ENCODE data around the gene UPK1A.
"Not testable (repeated sequence)": the region's sequence is repeated elsewhere in the genome, so short reads cannot be mapped to it uniquely, and the experiment has no call there.

The UPK1A gene

DNA sequence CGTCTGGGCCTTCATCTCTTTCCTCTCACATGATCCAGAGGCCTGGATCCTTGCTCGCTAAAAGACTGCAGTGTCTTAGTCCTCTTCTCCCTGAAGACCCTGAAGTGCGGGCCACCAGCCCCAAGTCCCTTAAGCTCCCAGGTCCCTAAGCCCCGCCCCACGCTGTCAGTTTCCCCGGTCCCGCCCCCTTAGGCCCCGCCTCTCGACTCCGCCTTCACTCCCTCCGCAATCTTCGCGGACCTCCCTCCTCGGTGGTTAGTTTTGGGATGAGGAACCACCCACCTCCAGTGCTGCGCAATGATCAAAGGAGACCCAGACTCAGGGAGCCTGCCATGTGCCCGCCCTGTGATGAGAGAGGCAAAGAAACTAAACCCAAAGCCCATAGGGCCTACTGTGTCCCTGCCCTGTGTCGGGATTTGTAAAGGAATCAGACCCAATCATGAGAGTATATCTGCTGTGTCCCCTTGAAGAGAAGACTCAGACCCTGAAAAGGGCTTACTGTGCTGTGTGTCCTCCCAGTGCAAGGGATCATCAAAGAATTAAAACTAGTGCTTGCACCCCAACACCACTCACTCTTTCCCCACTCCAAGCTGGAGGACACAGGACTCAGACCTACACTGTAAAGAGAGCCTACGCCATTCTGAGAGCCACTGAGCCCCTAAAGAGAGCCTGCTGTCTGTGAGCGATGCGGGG is 21.2 kb upstream of the UPK1A start:
- DNase-seq: peak; percentile 78 to 79

GRCh38 chr19:35645680-35646511 is 20.4 kb upstream of the UPK1A start:
- DNase-seq: no peak

DNA sequence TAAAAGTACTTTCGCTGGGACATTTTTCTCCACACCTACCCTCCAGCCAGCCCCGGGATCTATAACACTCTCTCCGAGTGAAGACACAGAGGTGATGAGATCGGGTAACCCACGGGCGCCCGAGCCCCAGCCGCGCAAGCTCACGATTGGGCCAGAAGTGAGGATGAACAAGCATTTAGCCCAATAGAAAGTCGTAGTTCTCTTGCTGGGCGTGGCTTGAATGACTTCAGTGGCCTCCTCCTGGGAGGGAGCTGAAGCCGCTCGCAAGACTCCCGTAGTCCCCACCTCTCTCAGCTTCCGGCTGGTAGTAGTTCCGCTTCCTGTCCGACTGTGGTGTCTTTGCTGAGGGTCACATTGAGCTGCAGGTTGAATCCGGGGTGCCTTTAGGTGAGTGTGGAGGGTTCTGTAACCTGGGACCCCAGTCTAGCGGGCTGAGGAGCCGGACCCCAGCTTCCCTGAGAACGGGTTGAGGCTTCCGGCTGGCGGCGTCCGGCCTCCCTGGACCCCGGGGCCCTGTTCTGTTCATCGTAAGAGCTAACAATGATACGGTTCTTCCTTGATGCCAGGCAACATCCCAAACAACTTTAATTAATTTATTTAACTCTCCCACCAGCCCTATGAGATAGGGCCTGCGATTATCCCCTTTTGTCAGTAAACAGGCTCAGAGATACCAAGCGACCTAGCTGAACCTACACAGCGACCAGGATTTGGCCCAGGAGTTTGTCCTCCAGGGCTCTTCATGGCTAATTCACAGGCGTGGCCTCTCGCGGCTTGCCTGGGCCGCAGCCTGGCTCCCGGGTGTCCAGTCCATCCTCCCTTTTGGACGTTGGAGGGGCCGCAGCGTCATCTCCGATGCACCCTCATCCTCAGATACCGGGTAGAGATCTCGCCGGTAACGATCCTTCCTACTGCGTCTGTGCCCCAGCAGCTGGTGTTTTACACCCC is 18.0 kb upstream of the UPK1A start, which contains the start of gene COX6B1:
TSS of gene COX6B1 (plus strand) at position 307 of the 945 bp plus-strand sequence. CDS start 2,921 bp downstream, outside the sequence.
- peak; percentile 99 for DNase-seq

GRCh38 chr19:35650581-35650980 is 15.7 kb upstream of the UPK1A start:
- peak in 1 of 2 experiments; percentile 4 for DNase-seq

GRCh38 chr19:35654828-35655227 is 11.5 kb upstream of the UPK1A start:
- DNase-seq: not testable (repeated sequence)

GRCh38 chr19:35655600-35655999 is 10.7 kb upstream of the UPK1A start:
- no peak for DNase-seq

- no peak for DNase-seq
Observed at GRCh38 chr19:35656700-35657099, 9.6 kb upstream of the UPK1A start.

GRCh38 chr19:35657904-35658700 is 8.2 kb upstream of the UPK1A start:
- no peak for DNase-seq

- DNase-seq: no peak
Observed at GRCh38 chr19:35661995-35662340, 4.3 kb upstream of the UPK1A start.

DNA sequence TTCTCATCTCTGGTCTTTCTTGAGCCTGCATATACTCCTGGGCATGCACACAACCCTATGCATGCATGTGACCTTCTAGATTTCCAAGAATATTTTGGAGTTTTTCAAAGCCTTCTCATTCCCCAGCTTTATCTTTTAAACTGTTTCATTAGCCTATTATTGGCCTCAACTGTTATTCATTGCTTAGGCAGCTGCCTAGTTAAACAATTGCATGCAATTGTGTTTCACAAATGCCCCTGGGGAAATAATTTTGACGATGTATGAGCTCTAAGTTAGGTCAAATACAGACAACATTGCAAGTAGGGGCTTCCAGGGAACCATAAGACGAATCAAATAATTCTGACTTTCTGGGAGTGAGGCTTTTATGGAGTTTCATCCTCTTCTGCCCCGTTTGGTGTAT is 2.3 kb upstream of the UPK1A start:
- no peak for DNase-seq

- DNase-seq: no peak
Observed at GRCh38 chr19:35665157-35665556, 1.2 kb upstream of the UPK1A start.

DNA sequence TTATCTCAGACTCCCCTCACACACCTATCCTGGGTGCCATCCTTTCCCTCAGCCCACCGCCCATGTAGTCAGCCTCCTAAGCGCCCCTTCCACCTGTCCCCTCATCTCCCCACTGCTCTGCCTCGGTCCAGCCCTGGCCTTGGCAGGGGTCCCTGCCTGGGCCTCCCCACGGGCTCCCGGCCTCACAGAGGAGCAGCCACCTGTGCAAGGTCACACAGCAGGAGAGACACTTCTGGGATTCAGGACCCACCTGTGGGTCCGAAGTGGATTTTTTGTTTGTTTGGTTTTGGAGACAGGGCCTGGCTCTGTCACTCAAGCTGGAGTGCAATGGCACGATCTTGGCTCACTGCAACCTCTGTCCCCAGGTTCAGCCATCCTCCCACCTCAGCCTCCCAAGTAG is 713 bp upstream of the UPK1A start:
- DNase-seq: no peak

GRCh38 chr19:35669566-35669965 is 3.2 kb downstream of the UPK1A start:
- DNase-seq: no peak

GRCh38 chr19:35669974-35670373 is 3.7 kb downstream of the UPK1A start:
- DNase-seq: no peak

DNA sequence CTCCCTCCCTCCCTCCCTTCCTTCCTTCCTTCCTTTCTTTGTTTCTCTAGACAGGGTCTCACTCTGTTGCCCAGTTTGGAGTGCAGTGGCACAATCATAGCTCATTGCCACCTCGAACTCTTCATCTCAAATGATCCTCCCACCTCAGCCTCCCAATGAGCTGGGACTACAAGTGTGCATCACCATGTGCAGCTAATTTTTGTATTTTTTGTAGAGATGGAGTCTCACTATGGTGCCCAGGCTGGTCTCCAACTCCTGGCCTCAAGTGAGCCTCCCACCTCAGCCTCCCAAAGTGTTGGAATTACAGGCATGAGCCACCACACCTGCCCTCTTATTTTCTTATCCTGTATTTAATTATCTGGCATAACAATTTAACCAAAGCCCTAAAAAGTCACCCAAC is 4.4 kb downstream of the UPK1A start:
- no peak for DNase-seq

- no peak for DNase-seq
Observed at GRCh38 chr19:35671818-35672217, 5.5 kb downstream of the UPK1A start.

- no peak for DNase-seq
Observed at GRCh38 chr19:35673121-35673804, 6.9 kb downstream of the UPK1A start.

- no peak for DNase-seq
Observed at GRCh38 chr19:35675589-35676140, 9.3 kb downstream of the UPK1A start.

- DNase-seq: no peak
Observed at GRCh38 chr19:35689836-35690235, 23.5 kb downstream of the UPK1A start.

- DNase-seq: not testable (repeated sequence)
Observed at GRCh38 chr19:35691106-35691505, 24.8 kb downstream of the UPK1A start.

DNA sequence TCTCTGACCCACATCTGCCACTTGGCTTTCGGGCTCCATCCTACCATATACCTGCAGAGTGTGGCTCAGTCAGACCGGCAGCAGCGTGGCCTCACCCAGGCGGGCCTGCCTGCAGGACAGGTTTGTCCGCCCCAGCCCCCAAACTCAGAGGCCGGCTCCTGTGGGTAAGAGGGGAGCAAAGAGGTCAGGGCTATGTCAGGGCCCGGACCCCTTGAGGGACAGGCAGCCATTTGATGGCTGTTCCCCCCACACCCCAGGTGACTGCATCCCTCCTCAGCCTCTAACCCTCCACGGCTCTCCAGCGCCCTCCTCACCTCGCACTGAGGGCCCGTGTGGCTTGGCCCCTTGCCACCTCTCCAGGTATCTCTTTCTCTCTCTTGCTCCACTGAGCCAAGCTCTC is 25.7 kb downstream of the UPK1A start:
- no peak for DNase-seq
